HG03103 (cell line): Measurements from ENCODE around the gene GAREM1.

ENCODE experiments used
- ATAC-seq: cut with Tn5 transposase; IDR thresholded peaks from one replicate; pipeline ENCODE4 v1.9.1; 2021; ENCODE audit warnings: low read depth; ENCODE audit not compliant: unreplicated experiment

GAREM1 gene

GRCh38 chr18:32216390-32216789, 254.3 kb downstream of the GAREM1 start:
- ATAC-seq = no peak

DNA sequence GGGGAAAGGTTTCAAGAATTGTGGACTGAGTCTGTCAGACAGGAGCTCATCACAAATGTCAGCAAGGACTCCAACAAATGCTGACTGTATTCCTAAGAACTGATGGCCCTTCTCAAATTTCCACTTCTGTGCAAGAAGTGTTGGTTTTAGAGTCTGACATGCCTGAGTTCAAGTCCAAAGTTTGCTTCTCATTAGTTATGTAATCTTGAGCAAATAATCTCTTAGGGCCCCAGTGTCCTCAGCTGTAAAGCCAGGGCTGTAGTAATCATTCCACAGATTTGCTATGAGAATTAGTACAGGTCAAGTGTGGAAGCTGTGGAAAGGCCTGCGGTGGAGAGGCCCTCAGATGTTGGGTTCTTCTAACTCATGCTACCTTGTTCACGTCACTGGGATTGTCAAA, 257.0 kb downstream of the GAREM1 start:
- ATAC-seq = no peak
